H9 (cell line): ENCODE results near the gene PAX6. TPM values are rescaled to one million over a fixed set of nuclear protein-coding genes. Genes with fewer than 3 reads are reported as not detected.

Source experiments
- DNase-seq: peaks from one replicate; pipeline ENCODE4 v3.0.0-alpha.2; 2017
- H2AFZ ChIP-seq: one replicate; pipeline ENCODE4 v1.6.1; 2013; ENCODE audit warnings: mild to moderate bottlenecking, low read length, control low read depth, moderate library complexity
- H2AK5ac ChIP-seq: 2 replicates; pipeline ENCODE4 v1.6.1; 2013; ENCODE audit warnings: low read length, control low read depth, mixed read lengths; ENCODE audit not compliant: insufficient read length
- H2BK120ac ChIP-seq: one replicate; pipeline ENCODE4 v1.6.1; 2013; ENCODE audit warnings: low read depth, mild to moderate bottlenecking, low read length, control low read depth, inconsistent platforms; ENCODE audit not compliant: poor library complexity, severe bottlenecking
- H2BK12ac ChIP-seq: 2 replicates; pipeline ENCODE4 v1.6.1; 2013; ENCODE audit warnings: low read length, control low read depth, mixed read lengths, low read depth; ENCODE audit not compliant: insufficient read length
- H2BK15ac ChIP-seq: 2 replicates; pipeline ENCODE4 v1.6.1; 2013; ENCODE audit warnings: low read depth, low read length, control low read depth
- H2BK20ac ChIP-seq: one replicate; pipeline ENCODE4 v1.6.1; 2013; ENCODE audit warnings: low read depth, mild to moderate bottlenecking, low read length, control low read depth, inconsistent platforms; ENCODE audit not compliant: poor library complexity, severe bottlenecking
- H2BK5ac ChIP-seq: 2 replicates; pipeline ENCODE4 v1.6.1; 2013; ENCODE audit warnings: low read length, control low read depth, mixed read lengths; ENCODE audit not compliant: insufficient read length
- H3K14ac ChIP-seq: 2 replicates; pipeline ENCODE4 v1.6.1; 2013; ENCODE audit warnings: low read length, control low read depth; ENCODE audit not compliant: insufficient read depth
- H3K18ac ChIP-seq: 2 replicates; pipeline ENCODE4 v1.6.1; 2013; ENCODE audit warnings: low read depth, mild to moderate bottlenecking, mixed read lengths, low read length, control low read depth; ENCODE audit not compliant: insufficient read length
- H3K23ac ChIP-seq: 2 replicates; pipeline ENCODE4 v1.6.1; 2013; ENCODE audit warnings: low read length, control low read depth, mixed read lengths, low read depth; ENCODE audit not compliant: insufficient read length
- H3K23me2 ChIP-seq: 2 replicates; pipeline ENCODE4 v1.6.1; 2013; ENCODE audit warnings: low read depth, mild to moderate bottlenecking, mixed read lengths, low read length, control low read depth; ENCODE audit not compliant: insufficient read length, poor library complexity, severe bottlenecking
- H3K27ac ChIP-seq: 2 replicates; pipeline ENCODE4 v1.5.1; 2013; ENCODE audit warnings: low read length, control low read depth, mixed read lengths, low read depth; ENCODE audit not compliant: insufficient read length
- H3K27me3 ChIP-seq: 2 replicates; pipeline ENCODE4 v1.6.1; 2013; ENCODE audit warnings: low read length, control low read depth, inconsistent platforms; ENCODE audit not compliant: insufficient read depth
- H3K4ac ChIP-seq: 2 replicates; pipeline ENCODE4 v1.6.1; 2013; ENCODE audit warnings: low read depth, mild to moderate bottlenecking, control low read depth, inconsistent platforms, low read length, moderate library complexity
- H3K4me1 ChIP-seq: 2 replicates; pipeline ENCODE4 v1.6.1; 2013; ENCODE audit warnings: low read length, control low read depth, inconsistent platforms; ENCODE audit not compliant: insufficient read depth
- H3K4me2 ChIP-seq: 2 replicates; pipeline ENCODE4 v1.6.1; 2013; ENCODE audit warnings: low read length, control low read depth, mixed read lengths; ENCODE audit not compliant: insufficient read length, insufficient read depth
- H3K56ac ChIP-seq: 2 replicates; pipeline ENCODE4 v1.6.1; 2013; ENCODE audit warnings: low read depth, mild to moderate bottlenecking, mixed read lengths, low read length, control low read depth; ENCODE audit not compliant: insufficient read length
- H3K79me1 ChIP-seq: 2 replicates; pipeline ENCODE4 v1.6.1; 2013; ENCODE audit warnings: low read depth, mild to moderate bottlenecking, moderate library complexity, low read length, control low read depth, inconsistent platforms; ENCODE audit not compliant: insufficient read depth, poor library complexity, severe bottlenecking
- H3K79me2 ChIP-seq: 2 replicates; pipeline ENCODE4 v1.6.1; 2013; ENCODE audit warnings: low read length, control low read depth, inconsistent platforms; ENCODE audit not compliant: insufficient read depth
- H3K9ac ChIP-seq: 2 replicates; pipeline ENCODE4 v1.6.1; 2013; ENCODE audit warnings: low read length, control low read depth, mixed read lengths; ENCODE audit not compliant: insufficient read length; ENCODE audit errors: extremely low read depth
- H3K9me3 ChIP-seq: one replicate; pipeline ENCODE4 v1.6.1; 2013; ENCODE audit warnings: low read depth, low read length, inconsistent platforms; ENCODE audit not compliant: control insufficient read depth
- H3T11ph ChIP-seq: one replicate; pipeline ENCODE4 v1.6.1; 2013; ENCODE audit warnings: mild to moderate bottlenecking, low read length, control low read depth, inconsistent platforms
- H4K20me1 ChIP-seq: one replicate; pipeline ENCODE4 v1.6.1; 2013; ENCODE audit not compliant: control insufficient read depth, insufficient read length, insufficient read depth
- H4K5ac ChIP-seq: 2 replicates; pipeline ENCODE4 v1.6.1; 2013; ENCODE audit warnings: low read depth, mild to moderate bottlenecking, mixed read lengths, low read length, control low read depth; ENCODE audit not compliant: insufficient read length
- H4K8ac ChIP-seq: replicated peaks from 2 replicates; pipeline ENCODE4 v1.6.1; 2013; ENCODE audit warnings: low read length, control low read depth, mixed read lengths, low read depth; ENCODE audit not compliant: insufficient read length
- H4K91ac ChIP-seq: 2 replicates; pipeline ENCODE4 v1.6.1; 2013; ENCODE audit warnings: low read depth, mild to moderate bottlenecking, moderate library complexity, mixed read lengths, low read length, control low read depth; ENCODE audit not compliant: insufficient read length
- H3K27ac Mint-ChIP-seq, 3 experiments: 2 replicates in 2 of 3; 3 replicates in 1 of 3; pipeline ENCODE4 v1.8.0; 2020 to 2021; ENCODE audit warnings: mixed read lengths in 3 of 3, mild to moderate bottlenecking in 1 of 3, moderate library complexity in 1 of 3
- H3K27me3 Mint-ChIP-seq: 2 replicates; pipeline ENCODE4 v1.8.0; 2021; ENCODE audit warnings: low read depth, mild to moderate bottlenecking, moderate library complexity, mixed read lengths
- H3K36me3 Mint-ChIP-seq, 3 experiments: 2 replicates in 2 of 3; 3 replicates in 1 of 3; pipeline ENCODE4 v1.8.0; 2020 to 2021; ENCODE audit warnings: low read depth in 3 of 3, mixed read lengths in 3 of 3; ENCODE audit not compliant: insufficient read depth in 1 of 3
- H3K4me1 Mint-ChIP-seq, 2 experiments: 2 replicates each; pipeline ENCODE4 v1.8.0; 2020; ENCODE audit warnings: mixed read lengths in 2 of 2
- H3K4me3 Mint-ChIP-seq, 2 experiments: 2 replicates in 1 of 2; 3 replicates in 1 of 2; pipeline ENCODE4 v1.8.0; 2020 to 2021; ENCODE audit warnings: mild to moderate bottlenecking in 2 of 2, mixed read lengths in 2 of 2, moderate library complexity in 1 of 2
- H3K9me3 Mint-ChIP-seq, 2 experiments: 2 replicates in 1 of 2; 3 replicates in 1 of 2; pipeline ENCODE4 v1.8.0; 2020; ENCODE audit warnings: mild to moderate bottlenecking in 2 of 2, mixed read lengths in 2 of 2, moderate library complexity in 1 of 2
- WGBS: extraction: QIAGEN DNeasy Blood & Tissue Kit; methylation state at CpG from one replicate; pipeline ENCODE4 v1.1.7; 2013; ENCODE audit warnings: missing lambda C conversion rate, low lambda C conversion rate, mixed read lengths; ENCODE audit not compliant: insufficient read length; ENCODE audit errors: extremely low coverage; 5-methylcytosine and 5-hydroxymethylcytosine counted together
- total RNA-seq: library from RNA; stranded (reverse); gene quantifications from 2 replicates; pipeline ENCODE4 v1.2.1, GENCODE V29; 2021
- TF ChIP-seq, protein P1 (sequence below): fragments of 200-600 bp; sonication (generic); conservative IDR thresholded peaks from 3 replicates; pipeline ENCODE4 v1.8.0; 2021; ENCODE audit warnings: antibody characterized with exemption, mild to moderate bottlenecking

Gene PAX6
- total RNA-seq, 1 experiment from 2014 or later = not detected

DNA sequence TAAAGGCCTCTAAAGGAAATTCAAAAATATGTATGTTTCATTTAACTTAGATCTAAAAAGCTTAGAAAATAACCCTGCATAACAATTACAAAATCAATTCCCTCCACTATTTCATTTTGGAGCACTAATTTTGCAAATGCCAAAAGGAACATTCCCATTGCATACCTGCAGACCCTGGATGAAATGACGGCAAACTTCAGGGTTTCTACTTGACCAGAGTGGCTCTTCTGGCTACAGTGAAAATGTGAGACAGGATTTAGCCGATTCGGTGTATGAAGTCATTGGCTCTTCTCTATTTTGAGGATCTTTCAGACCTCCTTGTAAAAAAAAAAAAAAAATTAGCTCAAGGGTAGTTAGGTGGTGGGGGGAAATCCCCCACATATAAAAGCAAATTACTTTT is 44.1 kb downstream of the PAX6 start:
- no peaks in the 10 kb centered on the region; the same call in 1 of the 2 replicates for H3K4me1 ChIP-seq
- no peak overlapping the region for H2BK20ac ChIP-seq
- Mint-ChIP-seq H3K27ac (no peak overlapping the region; a peak in 2 of 7 replicates), H3K27me3 (no peaks in the 10 kb centered on the region), H3K4me1 (peaks cover 15 to 31% of the 10 kb centered on the region in 2 experiments), H3K4me3 (no peak overlapping the region), H3K9me3 (no peaks in the 10 kb centered on the region), H3K36me3 (no peaks in the 10 kb centered on the region)
- no peak overlapping the region for H2BK15ac ChIP-seq
- no peaks in the 10 kb centered on the region for H3K9me3 ChIP-seq
- H4K5ac ChIP-seq = no peak overlapping the region
- H2BK12ac ChIP-seq = no peak overlapping the region
- H3K56ac ChIP-seq = no peak overlapping the region
- H3K27me3 ChIP-seq = no peaks in the 10 kb centered on the region
- no peak overlapping the region for H3K23ac ChIP-seq
- no peak overlapping the region for H3K4me2 ChIP-seq
- H3K23me2 ChIP-seq = no peaks in the 10 kb centered on the region
- no peak overlapping the region for H3T11ph ChIP-seq
- no peak overlapping the region for H3K14ac ChIP-seq
- H2AK5ac ChIP-seq = no peak overlapping the region
- no peak overlapping the region for H3K9ac ChIP-seq
- H3K4ac ChIP-seq = no peak overlapping the region
- WGBS = no CpG with 5 or more reads among the region's 3 CpGs
- no peak overlapping the region for H4K8ac ChIP-seq
- no peak overlapping the region for H3K18ac ChIP-seq
- H3K79me1 ChIP-seq = no peaks in the 10 kb centered on the region
- TF ChIP-seq, protein P1, sequence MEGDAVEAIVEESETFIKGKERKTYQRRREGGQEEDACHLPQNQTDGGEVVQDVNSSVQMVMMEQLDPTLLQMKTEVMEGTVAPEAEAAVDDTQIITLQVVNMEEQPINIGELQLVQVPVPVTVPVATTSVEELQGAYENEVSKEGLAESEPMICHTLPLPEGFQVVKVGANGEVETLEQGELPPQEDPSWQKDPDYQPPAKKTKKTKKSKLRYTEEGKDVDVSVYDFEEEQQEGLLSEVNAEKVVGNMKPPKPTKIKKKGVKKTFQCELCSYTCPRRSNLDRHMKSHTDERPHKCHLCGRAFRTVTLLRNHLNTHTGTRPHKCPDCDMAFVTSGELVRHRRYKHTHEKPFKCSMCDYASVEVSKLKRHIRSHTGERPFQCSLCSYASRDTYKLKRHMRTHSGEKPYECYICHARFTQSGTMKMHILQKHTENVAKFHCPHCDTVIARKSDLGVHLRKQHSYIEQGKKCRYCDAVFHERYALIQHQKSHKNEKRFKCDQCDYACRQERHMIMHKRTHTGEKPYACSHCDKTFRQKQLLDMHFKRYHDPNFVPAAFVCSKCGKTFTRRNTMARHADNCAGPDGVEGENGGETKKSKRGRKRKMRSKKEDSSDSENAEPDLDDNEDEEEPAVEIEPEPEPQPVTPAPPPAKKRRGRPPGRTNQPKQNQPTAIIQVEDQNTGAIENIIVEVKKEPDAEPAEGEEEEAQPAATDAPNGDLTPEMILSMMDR = no peak
- H2BK5ac ChIP-seq = no peak overlapping the region
- H3K27ac ChIP-seq = no peak overlapping the region
- H4K91ac ChIP-seq = no peak overlapping the region
- H2BK120ac ChIP-seq = no peak overlapping the region
- H3K79me2 ChIP-seq = no peaks in the 10 kb centered on the region
- H4K20me1 ChIP-seq = no peaks in the 10 kb centered on the region
- DNase-seq = no peak
- no peak overlapping the region for H2AFZ ChIP-seq
